Measurements from ENCODE around the gene ANKHD1.
"Not testable (repeated sequence)": the region's sequence is repeated elsewhere in the genome, so short reads cannot be mapped to it uniquely, and the experiment has no call there.

ANKHD1 gene

DNA sequence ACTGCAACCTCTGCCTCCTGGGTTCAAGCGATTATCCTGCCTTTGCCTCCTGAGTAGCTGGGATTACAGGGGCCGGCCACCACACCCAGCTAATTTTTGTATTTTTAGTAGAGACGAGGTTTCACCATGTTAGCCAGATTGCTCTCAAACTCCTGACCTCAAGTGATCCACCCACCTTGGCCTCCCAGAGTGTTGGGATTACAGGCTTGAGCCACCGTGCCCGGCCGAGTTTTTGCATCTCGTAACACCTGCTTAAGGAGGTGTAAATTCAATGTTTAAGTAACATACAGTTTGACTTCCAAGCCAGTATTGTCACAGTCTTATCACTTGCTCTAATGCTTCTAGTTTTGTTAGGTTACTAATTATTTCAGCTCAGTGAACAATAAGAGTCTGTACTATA is 19.7 kb downstream of the ANKHD1 start:
- not testable (repeated sequence) for DNase-seq

DNA sequence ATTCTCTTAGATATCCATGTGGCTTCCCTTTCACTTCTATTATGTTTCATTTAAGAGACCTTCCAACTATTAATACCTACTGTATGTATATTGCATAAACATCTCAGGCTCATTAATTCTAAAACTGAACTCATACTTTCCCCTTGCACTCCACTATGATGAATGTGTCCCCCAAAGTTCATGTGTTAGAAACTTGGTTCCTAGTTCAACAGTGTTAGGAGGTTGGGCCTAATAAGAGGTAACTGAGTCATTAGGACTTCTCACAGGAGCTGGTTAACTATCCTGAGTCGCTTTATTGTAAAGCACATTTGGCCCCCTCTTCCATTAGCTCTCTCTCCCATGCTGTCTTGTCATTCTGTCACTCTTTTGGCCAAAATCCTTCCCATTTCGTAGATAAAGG is 22.0 kb downstream of the ANKHD1 start:
- DNase-seq = no peak

- no peak for DNase-seq
These were observed 22.5 kb downstream of the ANKHD1 start for GRCh38 chr5:140424135-140424534.

DNA sequence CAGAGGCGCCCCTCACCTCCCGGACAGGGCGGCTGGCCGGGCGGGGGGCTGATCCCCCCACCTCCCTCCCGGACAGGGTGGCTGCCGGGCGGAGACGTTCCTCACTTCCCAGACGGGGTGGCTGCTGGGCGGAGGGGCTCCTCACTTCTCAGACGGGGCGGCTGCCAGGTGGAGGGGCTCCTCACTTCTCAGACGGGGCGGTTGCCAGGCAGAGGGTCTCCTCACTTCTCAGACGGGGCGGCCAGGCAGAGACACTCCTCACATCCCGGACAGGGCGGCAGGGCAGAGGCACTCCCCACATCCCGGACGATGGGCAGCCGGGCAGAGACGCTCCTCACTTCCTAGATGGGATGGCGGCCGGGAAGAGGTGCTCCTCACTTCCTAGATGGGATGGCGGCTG is 26.1 kb downstream of the ANKHD1 start:
- not testable (repeated sequence) for DNase-seq

DNA sequence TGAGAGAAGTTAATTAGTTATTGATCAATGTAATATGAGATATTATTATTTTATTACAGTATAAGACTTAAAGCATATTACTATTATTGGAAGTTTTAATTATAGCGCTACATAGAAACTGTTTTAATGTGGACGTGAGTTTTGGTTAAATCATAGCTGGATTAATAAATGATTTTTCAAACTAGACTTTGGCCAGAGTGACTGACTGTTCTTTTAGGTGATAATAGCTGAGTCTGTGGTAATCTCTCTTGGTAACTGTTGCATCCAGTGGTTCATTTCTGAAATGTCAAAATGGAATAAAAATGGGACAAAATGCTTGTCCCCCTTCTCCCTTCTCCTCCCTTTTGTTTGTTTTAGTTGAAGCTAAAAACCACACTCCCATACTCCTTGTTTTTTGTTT is 28.1 kb downstream of the ANKHD1 start:
- no peak for DNase-seq

- no peak for DNase-seq
These were observed 30.6 kb downstream of the ANKHD1 start for GRCh38 chr5:140432212-140432611.

DNA sequence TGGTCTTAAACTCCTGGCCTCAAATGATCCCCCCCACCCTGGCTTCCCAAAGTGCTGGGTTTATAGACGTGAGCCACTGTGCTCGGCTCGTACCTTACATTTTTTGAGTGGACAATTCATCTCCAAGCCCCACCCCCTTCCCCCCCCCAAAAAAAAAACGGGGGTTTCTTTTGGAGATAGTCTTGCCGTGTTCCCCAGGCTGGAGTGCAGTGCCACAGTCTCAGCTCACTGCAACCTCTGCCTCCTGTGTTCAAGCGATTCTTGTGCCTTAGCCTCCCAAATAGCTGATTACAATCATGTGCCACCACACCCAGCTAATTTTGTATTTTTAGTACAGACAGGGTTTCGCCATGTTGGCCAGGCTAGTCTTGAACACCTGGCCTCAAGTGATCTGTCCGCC is 31.3 kb downstream of the ANKHD1 start:
- no peak for DNase-seq

DNA sequence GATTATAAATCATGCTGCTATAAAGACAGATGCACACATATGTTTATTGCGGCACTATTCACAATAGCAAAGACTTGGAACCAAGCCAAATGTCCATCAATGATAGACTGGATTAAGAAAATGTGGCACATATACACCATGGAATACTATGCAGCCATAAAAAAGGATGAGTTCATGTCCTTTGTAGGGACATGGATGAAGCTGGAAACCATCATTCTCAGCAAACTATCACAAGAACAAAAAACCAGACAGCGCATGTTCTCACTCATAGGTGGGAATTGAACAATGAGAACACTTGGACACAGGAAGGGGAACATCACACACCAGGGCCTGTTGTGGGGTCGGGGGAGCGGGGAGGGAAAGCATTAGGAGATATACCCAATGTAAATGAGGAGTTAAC is 55.7 kb downstream of the ANKHD1 start:
- not testable (repeated sequence) for DNase-seq

GRCh38 chr5:140466981-140467742 is 65.5 kb downstream of the ANKHD1 start:
- no peak for DNase-seq

- no peak for DNase-seq
These were observed 66.6 kb downstream of the ANKHD1 start for GRCh38 chr5:140468188-140468587.

DNA sequence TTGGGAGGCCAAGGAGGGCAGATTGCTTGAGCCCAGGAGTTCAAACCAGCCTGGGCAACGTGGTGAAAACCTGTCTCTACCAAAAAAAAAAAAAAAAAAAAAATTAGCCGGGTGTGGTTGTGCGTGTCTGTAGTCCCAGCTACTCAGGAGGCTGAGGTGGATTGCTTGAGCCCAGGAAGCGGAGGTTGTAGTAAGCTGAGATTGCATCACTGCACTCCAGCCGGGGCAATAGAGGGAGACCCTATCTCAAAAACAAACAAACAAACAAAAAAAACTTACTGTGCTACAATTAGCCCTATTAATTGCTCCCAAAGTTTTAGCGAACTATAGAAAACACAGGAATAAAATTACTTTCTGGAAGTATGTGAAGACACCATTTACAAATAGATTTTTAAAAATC is 67.6 kb downstream of the ANKHD1 start:
- no peak for DNase-seq

DNA sequence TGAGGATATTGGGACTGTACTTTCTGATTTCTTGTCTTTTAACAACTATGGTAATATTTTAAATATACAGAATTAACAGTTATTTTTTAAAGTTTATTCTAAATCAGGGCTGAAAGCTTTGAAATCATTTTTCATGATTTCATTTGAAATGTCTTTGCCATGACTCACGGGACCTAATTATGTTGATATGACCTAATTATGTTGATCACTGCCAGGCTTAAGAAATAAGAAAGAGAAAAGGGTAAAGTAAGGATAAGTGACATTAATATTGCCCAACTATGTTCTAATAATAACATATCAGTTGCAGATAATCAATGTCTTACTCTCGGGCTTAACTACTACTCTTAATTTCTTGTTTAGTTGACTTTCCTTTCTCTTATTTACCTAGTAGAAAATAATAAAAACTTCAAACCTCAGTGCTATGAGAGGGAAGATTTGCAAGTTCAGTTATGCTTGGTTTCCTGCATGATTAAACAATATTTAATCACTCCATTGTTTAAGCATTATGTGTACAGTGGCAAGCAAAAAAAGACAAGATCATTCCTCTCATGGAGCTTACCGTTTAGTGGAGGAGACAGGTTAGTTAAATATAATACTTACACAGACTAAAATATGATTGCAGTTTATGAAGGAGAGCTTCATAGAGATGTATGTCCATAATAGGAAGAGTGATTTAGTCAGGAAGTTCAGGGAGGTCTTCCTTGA is 78.8 kb downstream of the ANKHD1 start:
- no peak for DNase-seq

GRCh38 chr5:140481758-140482157 is 80.1 kb downstream of the ANKHD1 start:
- DNase-seq = no peak

DNA sequence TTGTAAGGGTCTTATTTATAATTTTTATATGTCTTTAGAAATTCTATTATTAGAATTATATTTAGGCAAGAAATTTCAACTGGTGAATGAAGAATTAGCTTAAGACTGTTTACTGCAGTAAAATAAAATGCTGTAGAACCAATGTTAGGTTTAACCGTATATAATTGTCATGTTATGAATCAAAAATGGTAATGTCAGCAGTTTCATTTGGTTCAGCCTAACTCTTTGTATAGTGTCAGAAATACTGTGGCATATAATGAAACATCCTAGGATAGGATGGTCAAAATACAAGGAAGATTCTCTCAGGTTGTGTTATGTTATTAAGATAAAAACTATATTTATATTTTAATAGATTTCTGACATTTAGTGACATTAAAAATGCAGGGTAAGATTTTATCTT is 81.4 kb downstream of the ANKHD1 start:
- no peak for DNase-seq

GRCh38 chr5:140488141-140488540 is 86.5 kb downstream of the ANKHD1 start:
- DNase-seq = not testable (repeated sequence)

DNA sequence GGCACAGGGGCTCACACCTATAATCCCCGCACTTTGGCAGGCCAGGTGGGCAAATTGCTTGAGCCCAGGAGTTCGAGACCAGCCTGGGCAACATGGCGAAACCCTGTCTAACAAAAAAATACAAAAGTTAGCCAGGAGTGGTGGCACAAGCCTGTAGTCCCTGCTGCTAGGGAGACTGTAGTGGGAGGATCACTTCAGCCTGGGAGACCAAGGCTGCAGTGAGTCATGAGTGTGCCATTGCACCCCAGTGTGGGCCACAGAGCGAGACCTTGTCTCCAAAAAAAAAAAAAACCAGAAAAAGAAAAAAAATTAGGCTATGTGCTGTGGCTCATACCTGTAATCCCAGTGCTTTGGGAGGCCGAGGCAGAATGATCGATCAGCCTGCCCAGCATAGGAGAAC is 87.3 kb downstream of the ANKHD1 start:
- no peak for DNase-seq

GRCh38 chr5:140497897-140498296 is 96.3 kb downstream of the ANKHD1 start:
- no peak for DNase-seq

DNA sequence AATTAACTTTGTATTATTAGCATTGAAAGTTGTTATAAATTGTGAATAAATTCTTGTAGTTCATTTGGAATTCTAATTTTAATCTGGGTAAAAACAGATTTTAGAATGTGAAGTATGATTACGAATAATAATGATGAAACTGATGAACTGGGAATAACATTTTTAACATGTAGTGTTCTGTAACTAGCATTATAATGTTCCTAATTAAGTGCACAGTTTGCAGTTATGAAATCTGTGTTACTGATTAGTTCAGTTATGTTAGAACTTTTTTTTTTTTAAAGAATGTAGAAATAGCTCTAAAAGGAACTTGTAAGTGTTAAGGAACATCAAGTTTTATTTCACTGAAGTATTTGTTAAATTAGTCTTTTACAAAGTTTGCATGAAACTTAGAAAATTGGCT is 97.0 kb downstream of the ANKHD1 start:
- DNase-seq = no peak

GRCh38 chr5:140502834-140503233 is 101.2 kb downstream of the ANKHD1 start:
- no peak for DNase-seq

DNA sequence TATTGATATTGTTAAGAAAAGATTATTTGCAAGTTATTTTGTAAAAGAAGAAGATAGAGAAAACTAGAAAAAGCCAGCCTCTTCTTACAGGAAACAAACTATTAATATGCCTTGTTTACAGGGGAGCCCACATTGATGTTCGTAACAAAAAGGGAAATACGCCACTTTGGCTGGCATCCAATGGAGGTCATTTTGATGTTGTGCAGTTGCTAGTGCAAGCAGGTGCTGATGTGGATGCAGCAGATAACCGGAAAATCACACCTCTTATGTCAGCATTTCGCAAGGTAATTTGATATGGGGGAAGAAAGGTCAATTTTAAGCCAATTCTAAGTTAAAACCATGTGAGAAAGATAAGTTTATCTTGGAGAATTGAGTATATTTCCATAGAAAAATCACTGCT is 108.3 kb downstream of the ANKHD1 start:
- DNase-seq = no peak

DNA sequence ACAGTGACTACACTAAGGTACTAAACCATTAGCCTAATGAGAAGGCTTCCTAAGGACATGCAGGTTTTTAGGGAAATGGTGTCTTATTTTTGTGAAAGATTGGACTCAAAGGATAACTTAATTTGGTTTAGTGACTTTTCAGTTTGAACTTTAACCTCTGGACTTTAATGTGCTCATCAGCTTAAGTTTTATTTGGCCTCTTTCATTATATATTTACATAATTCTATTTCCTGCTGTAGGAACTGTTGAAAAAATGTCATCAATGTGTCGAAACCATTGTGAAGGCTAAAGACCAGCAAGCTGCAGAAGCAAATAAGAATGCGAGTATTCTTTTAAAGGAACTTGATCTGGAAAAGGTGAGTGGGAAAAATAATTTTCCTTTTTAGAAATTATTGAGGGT is 111.5 kb downstream of the ANKHD1 start:
- no peak for DNase-seq

DNA sequence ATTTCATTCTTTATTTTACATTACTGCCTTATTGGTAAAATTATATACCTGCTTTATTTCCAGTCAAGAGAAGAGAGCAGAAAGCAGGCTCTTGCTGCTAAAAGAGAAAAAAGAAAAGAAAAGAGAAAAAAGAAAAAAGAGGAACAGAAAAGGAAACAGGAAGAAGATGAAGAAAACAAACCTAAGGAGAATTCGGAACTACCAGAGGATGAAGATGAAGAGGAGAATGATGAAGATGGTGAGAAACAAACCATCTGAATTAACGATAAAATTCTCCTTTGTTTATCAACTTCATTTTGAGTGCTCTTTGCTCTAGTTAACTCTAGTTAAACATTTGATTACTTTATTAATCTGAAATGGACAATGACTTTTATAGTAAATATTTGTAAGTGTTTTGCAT is 122.4 kb downstream of the ANKHD1 start:
- DNase-seq = no peak

GRCh38 chr5:140540227-140540626 is 138.6 kb downstream of the ANKHD1 start:
- no peak for DNase-seq

GRCh38 chr5:140542972-140543371 is 141.3 kb downstream of the ANKHD1 start:
- DNase-seq = no peak

DNA sequence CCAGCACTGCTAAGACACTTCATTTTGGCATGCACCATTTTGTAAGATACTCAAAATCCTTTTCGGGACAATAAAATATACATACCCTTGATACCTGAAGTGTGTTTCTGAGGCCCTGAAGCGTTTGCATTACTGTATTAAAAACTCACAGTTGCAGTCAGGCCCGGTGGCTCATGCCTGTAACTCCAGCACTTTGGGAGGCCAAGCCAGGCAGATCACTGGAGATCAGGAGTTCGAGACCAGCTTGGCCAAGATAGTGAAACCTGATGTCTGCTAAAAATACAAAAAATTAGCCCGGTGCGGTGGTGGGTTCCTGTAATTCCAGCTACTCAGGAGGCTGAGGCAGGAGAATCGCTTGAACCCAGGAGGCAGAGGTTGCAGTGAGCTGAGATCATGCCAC is 143.4 kb downstream of the ANKHD1 start:
- DNase-seq = no peak
